ENCODE data around the gene EBI3. TPM values are rescaled to one million over a fixed set of nuclear protein-coding genes. Genes with fewer than 3 reads are reported as not detected.
"Not testable (repeated sequence)": the region's sequence is repeated elsewhere in the genome, so short reads cannot be mapped to it uniquely, and the experiment has no call there.

The EBI3 gene
- total RNA-seq, 1 experiment from 2014 or later: not detected

- BruUV-seq (replicated peaks): no TSS peak
- H3K27ac ChIP-seq (ENCODE audit: low read length): no peak overlapping the region
- no peak overlapping the region for H2AFZ ChIP-seq (ENCODE audit: low read length)
- H3F3A ChIP-seq (ENCODE audit: low read length, unreplicated experiment): no peaks in the 10 kb centered on the region
- no peaks in the 10 kb centered on the region for H3K79me2 ChIP-seq (ENCODE audit: low read length)
- no peaks in the 10 kb centered on the region for H3K9me2 ChIP-seq (replicated peaks; ENCODE audit: low read length)
- no peaks in the 10 kb centered on the region for H3K36me3 ChIP-seq (ENCODE audit: low read depth, low read length)
- POLR2A ChIA-PET (ENCODE audit: unreplicated experiment): no interaction called here
- no peak overlapping the region for H3K9ac ChIP-seq (ENCODE audit: low read length)
- CTCF ChIA-PET: no interaction called here
- no peaks in the 10 kb centered on the region for H4K20me1 ChIP-seq (ENCODE audit: low read length)
- no peaks in the 10 kb centered on the region for H3K9me3 ChIP-seq (ENCODE audit: low read length)
- ATAC-seq: no peak
- H3K27me3 ChIP-seq (ENCODE audit: low read length): no peaks in the 10 kb centered on the region
- peaks cover under 1% of the 10 kb centered on the region; the same call in 1 of the 2 replicates for H3K4me1 ChIP-seq (ENCODE audit: insufficient read depth, low read length)
- H3K4me3 ChIP-seq (ENCODE audit: low read length): no peak overlapping the region
- TF ChIP-seq EZH2phosphoT487 (IDR thresholded peaks at IDR 0.05; ENCODE audit: borderline replicate concordance, low read length) (no peak), CTCF (conservative IDR thresholded peaks at IDR 0.05; ENCODE audit: low read depth, low read length) (no peak), EZH2 (IDR thresholded peaks at IDR 0.05; ENCODE audit: low read length, unreplicated experiment) (no peak)
- intact Hi-C loops (cut with micrococcal nuclease): no loop called here
- H3K4me2 ChIP-seq (ENCODE audit: low read length): no peak overlapping the region
- no peak for DNase-seq
Measured at GRCh38 chr19:4217429-4218264, 11.7 kb upstream of the EBI3 start.

GRCh38 chr19:4218523-4218922 lies 10.8 kb upstream of the EBI3 start:
- H3K4me1 ChIP-seq (ENCODE audit: insufficient read depth, low read length); POLR2A ChIA-PET (ENCODE audit: unreplicated experiment); H3K27me3 ChIP-seq (ENCODE audit: low read length); intact Hi-C loops (cut with micrococcal nuclease); H4K20me1 ChIP-seq (ENCODE audit: low read length); H3K4me3 ChIP-seq (ENCODE audit: low read length); ATAC-seq; H3F3A ChIP-seq (ENCODE audit: low read length, unreplicated experiment); H3K27ac ChIP-seq (ENCODE audit: low read length); H3K9me3 ChIP-seq (ENCODE audit: low read length); H3K36me3 ChIP-seq (ENCODE audit: low read depth, low read length); CTCF ChIA-PET; H3K9ac ChIP-seq (ENCODE audit: low read length); H3K79me2 ChIP-seq (ENCODE audit: low read length); H2AFZ ChIP-seq (ENCODE audit: low read length); H3K4me2 ChIP-seq (ENCODE audit: low read length); H3K9me2 ChIP-seq (replicated peaks; ENCODE audit: low read length); DNase-seq; BruUV-seq (replicated peaks): not testable (repeated sequence)

- ChIA-PET CTCF (no interaction called here), POLR2A (ENCODE audit: unreplicated experiment) (no interaction called here)
- Histone ChIP-seq H3F3A (ENCODE audit: low read length, unreplicated experiment) (no peaks in the 10 kb centered on the region), H3K79me2 (ENCODE audit: low read length) (no peaks in the 10 kb centered on the region), H3K9me3 (ENCODE audit: low read length) (no peaks in the 10 kb centered on the region), H3K4me1 (ENCODE audit: insufficient read depth, low read length) (no peaks in the 10 kb centered on the region), H3K27ac (ENCODE audit: low read length) (no peak overlapping the region), H3K4me2 (ENCODE audit: low read length) (no peak overlapping the region), H3K9ac (ENCODE audit: low read length) (no peak overlapping the region), H3K27me3 (ENCODE audit: low read length) (no peaks in the 10 kb centered on the region), H2AFZ (ENCODE audit: low read length) (no peak overlapping the region), H3K36me3 (ENCODE audit: low read depth, low read length) (no peaks in the 10 kb centered on the region), H3K4me3 (ENCODE audit: low read length) (no peak overlapping the region), H3K9me2 (replicated peaks; ENCODE audit: low read length) (no peaks in the 10 kb centered on the region), H4K20me1 (ENCODE audit: low read length) (no peaks in the 10 kb centered on the region)
- BruUV-seq (replicated peaks): no TSS peak
- ATAC-seq: no peak
- no peak for DNase-seq
- intact Hi-C loops (cut with micrococcal nuclease): no loop called here
- TF ChIP-seq EZH2 (IDR thresholded peaks at IDR 0.05; ENCODE audit: low read length, unreplicated experiment): no peak
- no peak for TF ChIP-seq EZH2phosphoT487 (IDR thresholded peaks at IDR 0.05; ENCODE audit: borderline replicate concordance, low read length)
- no peak for TF ChIP-seq CTCF (conservative IDR thresholded peaks at IDR 0.05; ENCODE audit: low read depth, low read length)
Measured at GRCh38 chr19:4220188-4220587, 9.1 kb upstream of the EBI3 start.

All from PC-3 (cell line).